ENCODE results near the gene EDN1. TPM values are rescaled to one million over a fixed set of nuclear protein-coding genes. Genes with fewer than 3 reads are reported as not detected.

EDN1 gene
- total RNA-seq, 2 donors from 2014 or later, result 15.6 to 20.4 TPM

DNA sequence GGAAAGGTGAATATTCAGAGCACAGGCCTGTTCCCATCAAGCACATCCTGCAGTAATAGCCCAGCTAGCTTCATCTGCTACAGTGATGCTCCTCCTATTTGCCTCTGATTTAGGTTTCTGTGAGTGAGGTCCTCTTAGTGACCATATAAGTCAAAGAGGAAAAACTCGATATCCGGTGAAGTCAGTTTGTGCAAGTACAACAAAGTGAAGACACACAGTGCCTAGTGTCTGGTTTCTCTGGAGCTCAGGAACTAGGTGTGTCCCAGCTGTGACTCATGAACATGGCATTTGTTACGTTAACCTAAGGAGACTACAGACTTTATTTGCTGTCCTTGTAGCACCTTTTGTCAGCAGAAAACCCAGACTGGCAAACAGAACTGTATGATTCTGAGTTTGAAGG, 33.9 kb downstream of the EDN1 start:
- intact Hi-C loops (cut with DNase I), result no loop called here
- WGBS, result 21% methylated on average over 3 of the region's 3 CpGs
- TF ChIP-seq, protein P1, sequence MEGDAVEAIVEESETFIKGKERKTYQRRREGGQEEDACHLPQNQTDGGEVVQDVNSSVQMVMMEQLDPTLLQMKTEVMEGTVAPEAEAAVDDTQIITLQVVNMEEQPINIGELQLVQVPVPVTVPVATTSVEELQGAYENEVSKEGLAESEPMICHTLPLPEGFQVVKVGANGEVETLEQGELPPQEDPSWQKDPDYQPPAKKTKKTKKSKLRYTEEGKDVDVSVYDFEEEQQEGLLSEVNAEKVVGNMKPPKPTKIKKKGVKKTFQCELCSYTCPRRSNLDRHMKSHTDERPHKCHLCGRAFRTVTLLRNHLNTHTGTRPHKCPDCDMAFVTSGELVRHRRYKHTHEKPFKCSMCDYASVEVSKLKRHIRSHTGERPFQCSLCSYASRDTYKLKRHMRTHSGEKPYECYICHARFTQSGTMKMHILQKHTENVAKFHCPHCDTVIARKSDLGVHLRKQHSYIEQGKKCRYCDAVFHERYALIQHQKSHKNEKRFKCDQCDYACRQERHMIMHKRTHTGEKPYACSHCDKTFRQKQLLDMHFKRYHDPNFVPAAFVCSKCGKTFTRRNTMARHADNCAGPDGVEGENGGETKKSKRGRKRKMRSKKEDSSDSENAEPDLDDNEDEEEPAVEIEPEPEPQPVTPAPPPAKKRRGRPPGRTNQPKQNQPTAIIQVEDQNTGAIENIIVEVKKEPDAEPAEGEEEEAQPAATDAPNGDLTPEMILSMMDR (IDR thresholded peaks at IDR 0.05), result no peak
- peak; percentile 98 for TF ChIP-seq POLR2AphosphoS5 (IDR thresholded peaks at IDR 0.05)
- TF ChIP-seq POLR2A (IDR thresholded peaks at IDR 0.05), result no peak
- Histone ChIP-seq H3K9me3 (no peaks in the 10 kb centered on the region), H3K4me3 (no peak overlapping the region), H3K4me1 (replicated peaks) (peaks cover 3% of the 10 kb centered on the region), H3K27ac (peak overlapping the region; percentile 72 to 77), H3K36me3 (no peaks in the 10 kb centered on the region), H3K27me3 (replicated peaks; ENCODE audit: insufficient read depth) (no peaks in the 10 kb centered on the region)
- DNase-seq (ENCODE audit: low spot score), result peak; percentile 88

DNA sequence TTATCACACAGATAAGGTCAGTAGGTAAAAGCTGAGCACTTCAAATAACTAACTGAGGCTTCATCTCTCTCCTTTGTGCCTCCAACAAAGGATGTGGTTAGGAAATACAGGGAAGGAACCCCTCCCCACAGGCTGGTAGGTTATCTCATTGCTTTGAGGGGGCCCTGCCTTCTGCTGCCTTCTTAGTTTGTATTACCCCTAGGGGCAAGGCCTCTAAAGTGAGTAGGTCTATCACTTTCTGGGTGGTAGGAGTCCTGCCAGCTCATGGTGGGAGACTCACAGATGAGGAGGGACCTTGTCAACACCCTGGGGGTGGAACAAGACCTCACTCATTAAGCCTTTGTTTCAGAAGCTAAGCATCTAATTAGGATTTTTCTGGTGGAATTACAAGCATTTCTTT, 34.6 kb downstream of the EDN1 start:
- TF ChIP-seq POLR2AphosphoS5 (IDR thresholded peaks at IDR 0.05) (no peak), POLR2A (IDR thresholded peaks at IDR 0.05) (no peak)
- TF ChIP-seq, protein P1 (IDR thresholded peaks at IDR 0.05), result no peak
- intact Hi-C loops (cut with DNase I), result no loop called here
- Histone ChIP-seq H3K36me3 (no peaks in the 10 kb centered on the region), H3K4me3 (no peak overlapping the region), H3K4me1 (replicated peaks) (peaks cover 3% of the 10 kb centered on the region), H3K27ac (peak overlapping the region; percentile 72 to 77), H3K27me3 (replicated peaks; ENCODE audit: insufficient read depth) (no peaks in the 10 kb centered on the region), H3K9me3 (no peaks in the 10 kb centered on the region)
- DNase-seq (ENCODE audit: low spot score), result no peak

DNA sequence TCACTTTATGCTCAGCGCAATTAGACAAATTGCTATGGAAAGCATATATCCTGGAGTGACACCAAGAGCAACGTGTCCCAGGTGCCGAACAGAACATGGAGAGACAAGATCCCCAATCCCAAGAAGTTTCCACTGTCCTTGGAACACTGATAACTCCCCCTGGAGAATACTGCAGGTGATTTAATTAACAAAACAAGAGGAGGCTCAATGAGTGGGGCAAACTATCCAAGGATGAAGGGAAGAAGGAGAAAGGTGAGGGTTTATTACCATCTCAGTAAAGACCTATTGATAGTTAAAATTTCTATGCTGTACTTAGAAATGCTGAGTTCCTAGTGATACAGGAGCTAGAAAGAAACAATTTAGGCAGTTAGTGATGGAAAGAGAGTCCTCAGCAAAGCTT, 35.7 kb downstream of the EDN1 start:
- no peaks in the 10 kb centered on the region for H3K36me3 ChIP-seq
- no peak overlapping the region for H3K4me3 ChIP-seq
- H3K27ac ChIP-seq, result no peak overlapping the region
- 53% methylated on average over 3 of the region's 3 CpGs for WGBS
- no peak for DNase-seq (ENCODE audit: low spot score)
- TF ChIP-seq POLR2A (IDR thresholded peaks at IDR 0.05) (no peak), POLR2AphosphoS5 (IDR thresholded peaks at IDR 0.05) (no peak)
- TF ChIP-seq, protein P1 (IDR thresholded peaks at IDR 0.05), result no peak
- H3K9me3 ChIP-seq, result no peaks in the 10 kb centered on the region
- intact Hi-C loops (cut with DNase I), result no loop called here
- H3K4me1 ChIP-seq (replicated peaks), result peaks cover 3% of the 10 kb centered on the region
- no peaks in the 10 kb centered on the region for H3K27me3 ChIP-seq (replicated peaks; ENCODE audit: insufficient read depth)

DNA sequence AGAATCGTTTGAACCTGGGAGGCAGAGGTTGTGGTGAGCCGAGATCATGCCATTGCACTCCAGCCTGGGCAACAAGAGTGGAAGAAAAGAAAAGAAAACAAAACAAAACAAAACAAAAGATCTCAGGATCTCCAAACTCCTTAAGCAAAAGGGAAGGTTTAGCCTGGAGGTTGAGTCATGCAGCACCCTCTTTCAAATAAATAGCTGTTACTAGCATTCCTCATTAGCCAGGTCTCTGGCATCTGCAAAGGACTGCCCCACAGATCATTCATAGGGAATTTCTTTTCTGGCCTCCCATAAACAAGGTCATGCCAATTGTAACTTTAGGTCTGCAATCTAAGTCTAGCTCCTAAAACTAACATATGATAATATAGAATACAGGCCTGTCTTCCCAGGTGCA, 37.2 kb downstream of the EDN1 start:
- WGBS, result 89% methylated on average over 2 of the region's 2 CpGs
- intact Hi-C loops (cut with DNase I), result no loop called here
- TF ChIP-seq POLR2AphosphoS5 (IDR thresholded peaks at IDR 0.05), result no peak
- TF ChIP-seq POLR2A (IDR thresholded peaks at IDR 0.05), result no peak
- TF ChIP-seq, protein P1 (IDR thresholded peaks at IDR 0.05), result no peak

DNA sequence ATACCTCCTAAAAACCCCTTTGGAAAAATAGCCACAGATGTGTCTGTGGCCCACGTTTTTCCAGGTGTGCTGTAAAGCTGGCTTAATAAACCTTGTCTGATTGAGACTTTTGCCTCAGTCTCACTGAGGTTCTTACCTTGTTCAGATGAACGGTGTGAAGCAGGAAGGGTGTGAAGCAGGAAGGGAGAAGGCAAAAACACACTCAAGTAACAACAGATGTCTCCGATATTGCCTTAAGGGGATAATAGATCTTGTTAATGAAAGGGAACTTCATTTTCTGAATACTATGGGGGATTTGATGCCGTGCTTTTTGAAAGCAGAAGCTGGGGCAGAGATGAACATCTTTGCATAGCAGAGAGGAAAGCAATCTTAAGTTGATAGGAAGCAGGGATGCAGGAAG, 37.8 kb downstream of the EDN1 start:
- Histone ChIP-seq H3K9me3 (no peaks in the 10 kb centered on the region), H3K27me3 (replicated peaks; ENCODE audit: insufficient read depth) (no peaks in the 10 kb centered on the region), H3K36me3 (no peaks in the 10 kb centered on the region), H3K27ac (no peak overlapping the region), H3K4me3 (no peak overlapping the region), H3K4me1 (replicated peaks) (peaks cover 9% of the 10 kb centered on the region)
- TF ChIP-seq POLR2AphosphoS5 (IDR thresholded peaks at IDR 0.05) (no peak), POLR2A (IDR thresholded peaks at IDR 0.05) (no peak)
- TF ChIP-seq, protein P1 (IDR thresholded peaks at IDR 0.05), result no peak
- 38% methylated on average over 4 of the region's 4 CpGs for WGBS
- no peak for DNase-seq (ENCODE audit: low spot score)
- intact Hi-C loops (cut with DNase I), result no loop called here

More for the DNA sequence above, 37.2 kb downstream of the EDN1 start:
- no peaks in the 10 kb centered on the region for H3K9me3 ChIP-seq
- H3K36me3 ChIP-seq, result no peaks in the 10 kb centered on the region
- H3K27me3 ChIP-seq (replicated peaks; ENCODE audit: insufficient read depth), result no peaks in the 10 kb centered on the region
- H3K27ac ChIP-seq, result no peak overlapping the region
- H3K4me3 ChIP-seq, result no peak overlapping the region
- DNase-seq (ENCODE audit: low spot score), result no peak
- peaks cover 9% of the 10 kb centered on the region for H3K4me1 ChIP-seq (replicated peaks)
